ENCODE results near the gene PTPRA. TPM values are rescaled to one million over a fixed set of nuclear protein-coding genes. Genes with fewer than 3 reads are reported as not detected.
"Not testable (repeated sequence)": the region's sequence is repeated elsewhere in the genome, so short reads cannot be mapped to it uniquely, and the experiment has no call there.

The PTPRA gene
- total RNA-seq, 2 experiments from 2014 or later = 42.0 to 43.1 TPM

DNA sequence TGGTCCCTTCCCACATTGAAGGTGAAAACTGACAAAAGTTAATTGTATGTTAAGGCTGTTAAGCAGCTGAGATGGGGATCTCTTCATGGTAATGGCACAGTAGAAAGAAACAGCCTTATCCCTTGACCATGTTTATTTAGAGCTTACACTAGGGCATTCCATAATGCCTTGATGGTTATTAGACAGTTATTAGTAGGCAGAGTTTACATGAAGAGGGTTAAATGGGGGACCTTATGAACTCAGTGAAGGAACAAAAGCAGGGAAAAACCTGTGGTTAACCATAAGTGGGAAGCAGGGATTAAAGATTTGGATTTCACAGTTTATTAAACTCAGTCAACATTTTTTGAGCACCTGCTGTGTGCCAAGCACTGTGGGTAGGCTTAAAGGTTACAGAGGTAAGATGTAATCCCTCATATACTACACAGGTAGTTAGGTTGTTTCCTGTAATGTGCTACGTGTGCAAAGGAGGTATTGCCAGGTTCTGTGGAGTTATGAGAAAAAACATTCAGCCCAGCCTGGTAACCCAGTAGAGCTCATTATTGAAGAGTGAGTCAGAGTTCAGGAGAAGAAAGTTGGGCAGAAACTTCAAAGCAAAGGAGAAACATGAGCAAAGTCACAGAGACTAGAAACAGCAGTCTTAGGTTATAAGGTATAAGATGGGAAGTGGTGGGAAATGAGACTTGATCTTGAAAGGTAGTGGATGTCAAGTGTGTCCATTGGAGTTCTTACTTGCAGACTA lies 137.9 kb downstream of the PTPRA start:
- ChIA-PET POLR2A (interaction anchor here (1.2 to 1.8 kb wide), 5 partner anchors 18 to 139 kb away, joined by 3 to 5 read pairs (median 5); partner anchors contain the start of gene PTPRA), CTCF (interaction anchor here (1.0 to 2.0 kb wide), 4 partner anchors 28 to 146 kb away, joined by 3 to 11 read pairs (median 4); no protein-coding TSS in a partner anchor)
- ATAC-seq (peak; percentile 78), DNase-seq (peak; percentile 38)
- peak overlapping the region; percentile 90 for H3K27ac Mint-ChIP-seq
- no peak for TF ChIP-seq CTCF (IDR thresholded peaks at IDR 0.05)
- H3K27me3 Mint-ChIP-seq = no peaks in the 10 kb centered on the region
- intact Hi-C loops (cut with micrococcal nuclease) = no loop called here
- H3K9me3 Mint-ChIP-seq = no peaks in the 10 kb centered on the region
- peak overlapping the region; percentile 8 for H3K4me3 Mint-ChIP-seq
- peaks cover 44% of the 10 kb centered on the region for H3K36me3 Mint-ChIP-seq (ENCODE audit: low read depth)
- peaks cover 52% of the 10 kb centered on the region for H3K4me1 Mint-ChIP-seq (ENCODE audit: low read depth)

DNA sequence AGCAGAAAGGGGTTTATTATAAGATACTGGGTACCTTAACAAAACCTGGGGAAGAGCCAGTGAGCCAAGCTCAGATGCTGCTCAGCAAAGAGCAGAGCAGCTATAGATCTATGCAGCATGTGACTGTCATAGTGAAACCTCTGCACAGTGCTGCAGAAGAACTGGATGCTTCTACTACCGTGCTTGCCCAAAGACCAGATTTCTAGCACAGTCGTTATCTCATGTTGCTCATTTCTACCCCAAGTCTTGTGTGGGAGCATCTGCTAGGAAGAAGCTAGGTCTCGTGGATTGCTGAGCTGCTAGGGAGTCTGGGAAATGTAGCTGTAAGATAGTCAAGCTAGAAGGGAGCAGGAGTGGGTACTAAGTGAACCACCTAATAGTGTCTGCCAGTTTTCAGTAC lies 138.5 kb downstream of the PTPRA start:
- no peak overlapping the region for H3K4me3 Mint-ChIP-seq
- H3K4me1 Mint-ChIP-seq (ENCODE audit: low read depth) = peaks cover 54% of the 10 kb centered on the region
- DNase-seq (peak; percentile 49), ATAC-seq (peak; percentile 81)
- POLR2A ChIA-PET = interaction anchor here (0.8 to 1.8 kb wide), 6 partner anchors 18 to 139 kb away, joined by 3 to 5 read pairs (median 4); partner anchors contain the start of gene PTPRA
- peaks cover 46% of the 10 kb centered on the region for H3K36me3 Mint-ChIP-seq (ENCODE audit: low read depth)
- CTCF ChIA-PET = interaction anchor here (1.0 to 2.0 kb wide), 3 partner anchors 29 to 146 kb away, joined by 3 to 11 read pairs (median 5); no protein-coding TSS in a partner anchor
- H3K27ac Mint-ChIP-seq = peak overlapping the region; percentile 90
- no peak for TF ChIP-seq CTCF (IDR thresholded peaks at IDR 0.05)
- intact Hi-C loops (cut with micrococcal nuclease) = no loop called here
- H3K9me3 Mint-ChIP-seq = no peaks in the 10 kb centered on the region
- H3K27me3 Mint-ChIP-seq = no peaks in the 10 kb centered on the region

GRCh38 chr20:3013771-3014170 lies 140.5 kb downstream of the PTPRA start:
- POLR2A ChIA-PET = interaction anchor here (1.5 to 1.8 kb wide), 2 partner anchors 30 to 142 kb away, joined by 3 to 5 read pairs; no protein-coding TSS in a partner anchor
- H3K36me3 Mint-ChIP-seq (ENCODE audit: low read depth) = peaks cover 46% of the 10 kb centered on the region
- no peak overlapping the region for H3K4me3 Mint-ChIP-seq
- DNase-seq (no peak), ATAC-seq (no peak)
- TF ChIP-seq CTCF (IDR thresholded peaks at IDR 0.05) = no peak
- no peaks in the 10 kb centered on the region for H3K9me3 Mint-ChIP-seq
- CTCF ChIA-PET = no interaction called here
- H3K4me1 Mint-ChIP-seq (ENCODE audit: low read depth) = peaks cover 54% of the 10 kb centered on the region
- H3K27me3 Mint-ChIP-seq = no peaks in the 10 kb centered on the region
- intact Hi-C loops (cut with micrococcal nuclease) = no loop called here
- no peak overlapping the region for H3K27ac Mint-ChIP-seq

GRCh38 chr20:3014179-3014578 lies 140.9 kb downstream of the PTPRA start:
- Mint-ChIP-seq H3K9me3 (no peaks in the 10 kb centered on the region), H3K36me3 (ENCODE audit: low read depth) (peaks cover 42% of the 10 kb centered on the region), H3K4me3 (no peak overlapping the region), H3K27me3 (no peaks in the 10 kb centered on the region), H3K27ac (peak overlapping the region; percentile 42), H3K4me1 (ENCODE audit: low read depth) (peaks cover 51% of the 10 kb centered on the region)
- ChIA-PET CTCF (interaction anchor here (0.7 to 1.5 kb wide), 2 partner anchors 100 to 148 kb away, joined by 3 to 4 read pairs; no protein-coding TSS in a partner anchor), POLR2A (interaction anchor here (1.5 to 1.8 kb wide), 2 partner anchors 30 to 142 kb away, joined by 3 to 5 read pairs; no protein-coding TSS in a partner anchor)
- ATAC-seq (no peak), DNase-seq (no peak)
- TF ChIP-seq CTCF (IDR thresholded peaks at IDR 0.05) = no peak
- intact Hi-C loops (cut with micrococcal nuclease) = no loop called here

- H3K4me1 Mint-ChIP-seq (ENCODE audit: low read depth) = peaks cover 47% of the 10 kb centered on the region
- peak overlapping the region; percentile 76 for H3K27ac Mint-ChIP-seq
- no peaks in the 10 kb centered on the region for H3K9me3 Mint-ChIP-seq
- CTCF ChIA-PET = interaction anchor here (0.7 to 1.5 kb wide), 4 partner anchors 30 to 149 kb away, joined by 3 to 4 read pairs (median 4); no protein-coding TSS in a partner anchor
- DNase-seq (peak; percentile 47), ATAC-seq (peak; percentile 53)
- intact Hi-C loops (cut with micrococcal nuclease) = no loop called here
- POLR2A ChIA-PET = interaction anchor here (0.6 to 1.8 kb wide), 4 partner anchors 28 to 143 kb away, joined by 3 to 5 read pairs (median 4); no protein-coding TSS in a partner anchor
- H3K36me3 Mint-ChIP-seq (ENCODE audit: low read depth) = peaks cover 37% of the 10 kb centered on the region
- no peak overlapping the region for H3K4me3 Mint-ChIP-seq
- TF ChIP-seq CTCF (IDR thresholded peaks at IDR 0.05) = no peak
- H3K27me3 Mint-ChIP-seq = no peaks in the 10 kb centered on the region
Measured at GRCh38 chr20:3014662-3015061, 141.4 kb downstream of the PTPRA start.

DNA sequence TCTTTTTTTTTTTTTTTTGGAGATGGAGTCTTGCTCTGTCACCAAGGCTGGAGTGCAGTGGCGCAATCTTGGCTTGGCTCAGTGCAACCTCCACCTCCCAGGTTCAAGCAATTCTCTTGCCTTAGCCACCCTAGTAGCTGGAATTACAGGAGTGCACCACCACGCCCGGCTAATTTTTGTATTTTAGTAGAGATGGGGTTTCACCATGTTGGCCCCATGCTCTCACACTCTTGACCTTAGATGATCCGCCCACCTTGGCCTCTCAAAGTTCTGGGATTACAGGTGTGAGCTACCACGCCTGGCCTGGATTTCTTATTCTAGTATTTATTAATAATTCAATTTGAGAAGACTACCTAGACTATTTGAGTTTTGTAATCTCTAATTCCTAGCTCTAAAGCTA lies 142.0 kb downstream of the PTPRA start:
- H3K4me3 Mint-ChIP-seq; H3K27me3 Mint-ChIP-seq; DNase-seq; ATAC-seq; intact Hi-C loops (cut with micrococcal nuclease); H3K9me3 Mint-ChIP-seq: not testable (repeated sequence)
- CTCF ChIA-PET = interaction anchor here (0.8 to 1.5 kb wide), 5 partner anchors 26 to 101 kb away, joined by 3 to 4 read pairs (median 4); no protein-coding TSS in a partner anchor
- H3K36me3 Mint-ChIP-seq (ENCODE audit: low read depth) = peaks cover 34% of the 10 kb centered on the region
- POLR2A ChIA-PET = interaction anchor here (0.6 to 1.8 kb wide), 3 partner anchors 27 to 60 kb away, joined by 3 to 5 read pairs (median 4); no protein-coding TSS in a partner anchor
- peak overlapping the region; percentile 77 for H3K27ac Mint-ChIP-seq
- H3K4me1 Mint-ChIP-seq (ENCODE audit: low read depth) = peaks cover 47% of the 10 kb centered on the region

Measured in activated CD8-positive, alpha-beta T cell treated with anti-CD3 and anti-CD28 coated beads for 36 hours (primary cell).